HEK293 (cell line): ENCODE measurements around the gene CRYBB1.
A peak's percentile ranks its signal among the peaks of the same experiment; 100 is the strongest.

Experiments
- CTCF ChIA-PET: fragments of 350-600 bp; formaldehyde crosslinking; extraction: SDS; loops from one replicate; lab custom pipeline; 2021; ENCODE audit warnings: antibody characterized with exemption; lab: Yijun Ruan, JAX
- POLR2A ChIA-PET: fragments of 300-600 bp; formaldehyde crosslinking; extraction: SDS; loops from one replicate; lab custom pipeline; 2020; ENCODE audit warnings: antibody characterized with exemption, inconsistent platforms; lab: Yijun Ruan, JAX
- H3K27ac ChIP-seq: fragments of 200-500 bp; sonication (Bioruptor generic); 2 replicates; pipeline ENCODE4 v1.5.1; 2014; ENCODE audit warnings: low read depth, low read length, control low read depth, inconsistent platforms; ENCODE audit errors: extremely low read depth
- H3K36me3 ChIP-seq, 2 experiments: fragments of 200-500 bp in 1 of 2; sonication (Bioruptor generic) in 1 of 2; 1 replicate in 1 of 2; 2 replicates in 1 of 2; pipeline ENCODE4 v1.5.1; 2014 to 2017; ENCODE audit warnings: inconsistent platforms in 2 of 2, low read length in 2 of 2; ENCODE audit not compliant: control insufficient read depth in 2 of 2, insufficient read depth in 1 of 2
- H3K4me1 ChIP-seq: fragments of 200-500 bp; sonication (Bioruptor generic); 2 replicates; pipeline ENCODE4 v1.5.1; 2014; ENCODE audit warnings: mild to moderate bottlenecking, low read length, inconsistent platforms; ENCODE audit not compliant: control insufficient read depth, insufficient read depth
- H3K4me3 ChIP-seq: 2 replicates; pipeline ENCODE4 v1.5.1; 2011; ENCODE audit warnings: low read depth, mild to moderate bottlenecking, control low read depth, low read length, moderate library complexity
- H3K9me3 ChIP-seq: fragments of 200-500 bp; sonication (Bioruptor generic); 2 replicates; pipeline ENCODE4 v1.5.1; 2014; ENCODE audit warnings: low read depth, low read length, inconsistent platforms; ENCODE audit not compliant: control insufficient read depth, insufficient read depth
- GLI4 ChIP-seq: fragments of 450-650 bp; formaldehyde crosslinking; IDR thresholded peaks from 2 replicates; pipeline ENCODE4 v1.5.1; 2016; ENCODE audit warnings: missing biosample characterization, missing genetic modification characterization
- KLF10 ChIP-seq: fragments of 450-650 bp; IDR thresholded peaks from 2 replicates; pipeline ENCODE4 v1.5.1; 2018; ENCODE audit warnings: missing biosample characterization, mild to moderate bottlenecking, missing genetic modification characterization
- KLF7 ChIP-seq: fragments of 450-650 bp; formaldehyde crosslinking; IDR thresholded peaks from 2 replicates; pipeline ENCODE4 v1.5.1; 2016; ENCODE audit warnings: missing biosample characterization, missing genetic modification characterization, borderline replicate concordance
- MEIS1 ChIP-seq: sonication (generic); formaldehyde crosslinking; IDR thresholded peaks from 2 replicates; pipeline ENCODE4 v1.8.1; 2022; ENCODE audit warnings: missing genetic modification reagents, mild to moderate bottlenecking, borderline replicate concordance
- MYNN ChIP-seq: fragments of 450-650 bp; formaldehyde crosslinking; IDR thresholded peaks from 2 replicates; pipeline ENCODE4 v1.5.1; 2016; ENCODE audit warnings: missing biosample characterization, missing genetic modification characterization, borderline replicate concordance
- TSHZ1 ChIP-seq: fragments of 450-650 bp; formaldehyde crosslinking; IDR thresholded peaks from 2 replicates; pipeline ENCODE4 v1.5.1; 2016; ENCODE audit warnings: missing biosample characterization, missing genetic modification characterization, borderline replicate concordance
- ZFP37 ChIP-seq: fragments of 450-650 bp; formaldehyde crosslinking; IDR thresholded peaks from 2 replicates; pipeline ENCODE4 v1.5.1; 2016; ENCODE audit warnings: missing biosample characterization, missing genetic modification characterization
- ZNF114 ChIP-seq: fragments of 450-650 bp; formaldehyde crosslinking; IDR thresholded peaks from 2 replicates; pipeline ENCODE4 v1.5.0; 2017; ENCODE audit warnings: missing biosample characterization, missing genetic modification characterization
- ZNF248 ChIP-seq: fragments of 450-650 bp; formaldehyde crosslinking; IDR thresholded peaks from 2 replicates; pipeline ENCODE4 v1.5.1; 2017; ENCODE audit warnings: missing biosample characterization, missing genetic modification characterization
- ZNF350 ChIP-seq: fragments of 450-650 bp; formaldehyde crosslinking; IDR thresholded peaks from 2 replicates; pipeline ENCODE4 v1.5.0; 2017; ENCODE audit warnings: missing biosample characterization, mild to moderate bottlenecking, missing genetic modification characterization
- ZNF354C ChIP-seq: fragments of 450-650 bp; formaldehyde crosslinking; IDR thresholded peaks from 2 replicates; pipeline ENCODE4 v1.5.1; 2016; ENCODE audit warnings: missing biosample characterization, missing genetic modification characterization, low read depth, borderline replicate concordance
- ZNF426 ChIP-seq: fragments of 450-650 bp; formaldehyde crosslinking; IDR thresholded peaks from 2 replicates; pipeline ENCODE4 v1.5.1; 2017; ENCODE audit warnings: missing biosample characterization, missing genetic modification characterization, mild to moderate bottlenecking, inconsistent platforms, moderate library complexity
- ZNF510 ChIP-seq: fragments of 450-650 bp; formaldehyde crosslinking; IDR thresholded peaks from 2 replicates; pipeline ENCODE4 v1.5.1; 2018; ENCODE audit warnings: mild to moderate bottlenecking, missing genetic modification characterization, missing biosample characterization; ENCODE audit not compliant: insufficient replicate concordance
- ZNF596 ChIP-seq: fragments of 450-650 bp; IDR thresholded peaks from 2 replicates; pipeline ENCODE4 v1.5.0; 2018; ENCODE audit warnings: missing biosample characterization, mild to moderate bottlenecking, missing genetic modification characterization, moderate library complexity
- ZNF623 ChIP-seq: fragments of 450-650 bp; formaldehyde crosslinking; IDR thresholded peaks from 2 replicates; pipeline ENCODE4 v1.5.1; 2016; ENCODE audit warnings: missing biosample characterization, missing genetic modification characterization
- ZNF701 ChIP-seq: fragments of 450-650 bp; formaldehyde crosslinking; IDR thresholded peaks from 2 replicates; pipeline ENCODE4 v1.5.1; 2016; ENCODE audit warnings: missing biosample characterization, missing genetic modification characterization

CRYBB1 gene

GRCh38 chr22:26631282-26631681 lies 13.5 kb upstream of the CRYBB1 start:
- ChIA-PET CTCF (interaction anchor here (0.6 kb wide), 1 partner anchor 405 kb away, joined by 5 read pairs; no protein-coding TSS in a partner anchor), POLR2A (no interaction called here)
- no peak overlapping the region for H3K27ac ChIP-seq

GRCh38 chr22:26629988-26630761 lies 12.3 kb upstream of the CRYBB1 start:
- POLR2A ChIA-PET = no interaction called here
- Histone ChIP-seq H3K4me3 (no peak overlapping the region), H3K27ac (no peak overlapping the region), H3K9me3 (no peaks in the 10 kb centered on the region), H3K4me1 (no peaks in the 10 kb centered on the region), H3K36me3 (no peaks in the 10 kb centered on the region)
- CTCF ChIA-PET = interaction anchor here (0.6 to 0.7 kb wide), 2 partner anchors 9 to 404 kb away, joined by 4 to 5 read pairs; no protein-coding TSS in a partner anchor
- TF ChIP-seq ZNF623 (tag by site-specific recombination) = peak; percentile 87
- TF ChIP-seq ZNF596 (tag by site-specific recombination) = no peak

More at GRCh38 chr22:26631282-26631681, 13.5 kb upstream of the CRYBB1 start:
- Histone ChIP-seq H3K9me3 (no peaks in the 10 kb centered on the region), H3K4me3 (no peak overlapping the region), H3K4me1 (no peaks in the 10 kb centered on the region), H3K36me3 (no peaks in the 10 kb centered on the region)
- no peak for TF ChIP-seq ZNF354C (tag by site-specific recombination)
- TF ChIP-seq KLF10 (tag by site-specific recombination) = no peak
- no peak for TF ChIP-seq TSHZ1 (tag by site-specific recombination)
- no peak for TF ChIP-seq MEIS1
- TF ChIP-seq ZNF510 (tag by site-specific recombination) = no peak
- TF ChIP-seq KLF7 (tag by site-specific recombination) = no peak
- TF ChIP-seq MYNN = no peak
- TF ChIP-seq ZNF426 = no peak
- no peak for TF ChIP-seq GLI4 (tag by site-specific recombination)
- no peak for TF ChIP-seq ZNF248
- no peak for TF ChIP-seq ZNF114

- H3K36me3 ChIP-seq = no peaks in the 10 kb centered on the region
- TF ChIP-seq ZFP37 = no peak
- TF ChIP-seq ZNF701 (tag by site-specific recombination) = no peak
- no peak for TF ChIP-seq ZNF350
- H3K9me3 ChIP-seq = no peaks in the 10 kb centered on the region
- H3K4me1 ChIP-seq = no peaks in the 10 kb centered on the region
- no peak overlapping the region for H3K4me3 ChIP-seq
- H3K27ac ChIP-seq = no peak overlapping the region
- CTCF ChIA-PET = interaction anchor here (1.2 kb wide), 3 partner anchors 17 to 258 kb away, joined by 3 to 5 read pairs (median 4); no protein-coding TSS in a partner anchor
- POLR2A ChIA-PET = no interaction called here
Observed at GRCh38 chr22:26624803-26625202, 7.0 kb upstream of the CRYBB1 start.
